ENCODE data around the gene CARD6. TPM values are rescaled to one million over a fixed set of nuclear protein-coding genes. Genes with fewer than 3 reads are reported as not detected.

CARD6 gene
- total and polyA plus RNA-seq, 10 of the 15 experiments (the other 5 are each of a cell fraction or from before 2014, with no cell fraction given), result 0.29 to 1.2 (median 0.62) TPM

DNA sequence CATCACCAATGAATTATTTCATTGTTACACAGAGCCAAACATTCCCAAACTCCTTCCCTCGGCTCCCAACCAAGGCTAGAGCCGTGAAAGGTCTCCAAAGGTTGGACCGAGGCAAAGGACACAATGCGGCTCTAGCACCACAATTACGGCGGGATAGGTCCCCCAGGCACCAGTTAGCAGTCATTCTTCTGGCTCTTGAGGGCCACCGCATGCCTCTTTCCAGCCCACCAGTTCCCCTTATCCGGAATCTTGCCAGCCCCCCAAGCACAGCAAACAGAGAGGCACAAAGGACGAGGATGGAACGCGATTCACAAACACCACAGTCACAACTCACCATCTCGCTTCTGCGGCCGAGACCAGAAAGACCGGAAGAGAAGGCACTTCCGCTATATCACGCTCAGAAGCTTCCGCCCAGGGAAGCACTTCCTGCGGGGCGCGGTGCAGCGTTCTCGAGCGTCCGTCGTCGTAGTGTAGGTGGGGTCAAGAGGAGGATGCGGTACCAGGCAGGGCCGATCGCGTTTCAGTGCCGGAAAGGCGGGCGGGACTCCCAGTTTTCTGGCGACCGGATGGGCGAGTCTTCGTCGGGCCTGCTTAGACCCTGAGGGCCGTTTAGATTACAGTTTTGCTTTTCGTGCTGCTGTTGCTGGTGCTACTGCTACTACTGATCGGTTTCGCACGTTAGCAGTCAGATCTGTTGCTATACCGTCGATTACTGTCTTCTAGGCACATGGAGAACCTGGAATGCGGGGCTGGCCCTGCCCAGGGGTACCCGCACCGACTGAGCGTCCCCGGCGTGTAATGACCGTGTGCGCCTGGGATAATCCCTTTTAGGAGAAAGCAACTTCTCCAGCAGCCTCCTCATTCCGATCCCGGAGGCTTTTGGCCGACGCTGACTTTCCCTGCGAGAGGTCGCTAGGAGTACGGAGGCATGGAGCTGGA lies 6.0 kb upstream of the CARD6 start, which contains the start of gene RPL37 (continued):
- TF ChIP-seq, protein P1, sequence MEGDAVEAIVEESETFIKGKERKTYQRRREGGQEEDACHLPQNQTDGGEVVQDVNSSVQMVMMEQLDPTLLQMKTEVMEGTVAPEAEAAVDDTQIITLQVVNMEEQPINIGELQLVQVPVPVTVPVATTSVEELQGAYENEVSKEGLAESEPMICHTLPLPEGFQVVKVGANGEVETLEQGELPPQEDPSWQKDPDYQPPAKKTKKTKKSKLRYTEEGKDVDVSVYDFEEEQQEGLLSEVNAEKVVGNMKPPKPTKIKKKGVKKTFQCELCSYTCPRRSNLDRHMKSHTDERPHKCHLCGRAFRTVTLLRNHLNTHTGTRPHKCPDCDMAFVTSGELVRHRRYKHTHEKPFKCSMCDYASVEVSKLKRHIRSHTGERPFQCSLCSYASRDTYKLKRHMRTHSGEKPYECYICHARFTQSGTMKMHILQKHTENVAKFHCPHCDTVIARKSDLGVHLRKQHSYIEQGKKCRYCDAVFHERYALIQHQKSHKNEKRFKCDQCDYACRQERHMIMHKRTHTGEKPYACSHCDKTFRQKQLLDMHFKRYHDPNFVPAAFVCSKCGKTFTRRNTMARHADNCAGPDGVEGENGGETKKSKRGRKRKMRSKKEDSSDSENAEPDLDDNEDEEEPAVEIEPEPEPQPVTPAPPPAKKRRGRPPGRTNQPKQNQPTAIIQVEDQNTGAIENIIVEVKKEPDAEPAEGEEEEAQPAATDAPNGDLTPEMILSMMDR (IDR thresholded peaks at IDR 0.05 in 2 of 3, conservative IDR thresholded peaks at IDR 0.05 in 1 of 3; ENCODE audit: control insufficient read depth in 2 of 3, extremely low read depth in 1 of 3, insufficient read depth in 1 of 3, low read depth in 3 of 3, low read length in 3 of 3), result no peak
- peak; percentile 79 for TF ChIP-seq SP1 (IDR thresholded peaks at IDR 0.05; ENCODE audit: low read depth, low read length)
- TF ChIP-seq KAT2A (conservative IDR thresholded peaks at IDR 0.05; ENCODE audit: control insufficient read depth, low read depth, low read length), result no peak; the same call in 1 of the 2 replicates
- TF ChIP-seq GATAD2B (conservative IDR thresholded peaks at IDR 0.05; ENCODE audit: low read depth), result peak; percentile 89
- peak; percentile 89 for TF ChIP-seq ESRRA (IDR thresholded peaks at IDR 0.05; ENCODE audit: low read length)
- TF ChIP-seq HDAC6 (IDR thresholded peaks at IDR 0.05; ENCODE audit: unreplicated experiment), result peak; percentile 72
- peak; percentile 93 for TF ChIP-seq CREM (IDR thresholded peaks at IDR 0.05; ENCODE audit: low read depth)
- TF ChIP-seq RELB (IDR thresholded peaks at IDR 0.05; ENCODE audit: low read depth), result peak; percentile 82
- TF ChIP-seq CUX1 (IDR thresholded peaks at IDR 0.05; ENCODE audit: insufficient replicate concordance, low read depth, low read length), result no peak
- peak; percentile 85 for TF ChIP-seq CHD2 (IDR thresholded peaks at IDR 0.05; ENCODE audit: borderline replicate concordance, low read depth, low read length)
- peak; percentile 74 for TF ChIP-seq ATF2 (IDR thresholded peaks at IDR 0.05; ENCODE audit: low read length)
- TF ChIP-seq ZNF207 (IDR thresholded peaks at IDR 0.05; ENCODE audit: borderline replicate concordance), result peak; percentile 93; the same call in 1 of the 2 replicates
- peak; percentile 88 for TF ChIP-seq KLF5 (IDR thresholded peaks at IDR 0.05; ENCODE audit: partially characterized antibody)

Data from GM12878 (cell line).